Erythroblast (primary cell): ENCODE data around the gene UBE3D.

ENCODE experiments used
- GATA1 ChIP-seq: IDR thresholded peaks from 2 replicates; pipeline ENCODE4 v1.6.1; 2011; ENCODE audit warnings: low read depth, mild to moderate bottlenecking, control low read depth, low read length, moderate library complexity
- POLR2A ChIP-seq: IDR thresholded peaks from 2 replicates; pipeline ENCODE4 v1.6.1; 2011; ENCODE audit warnings: mild to moderate bottlenecking, low read length

DNA sequence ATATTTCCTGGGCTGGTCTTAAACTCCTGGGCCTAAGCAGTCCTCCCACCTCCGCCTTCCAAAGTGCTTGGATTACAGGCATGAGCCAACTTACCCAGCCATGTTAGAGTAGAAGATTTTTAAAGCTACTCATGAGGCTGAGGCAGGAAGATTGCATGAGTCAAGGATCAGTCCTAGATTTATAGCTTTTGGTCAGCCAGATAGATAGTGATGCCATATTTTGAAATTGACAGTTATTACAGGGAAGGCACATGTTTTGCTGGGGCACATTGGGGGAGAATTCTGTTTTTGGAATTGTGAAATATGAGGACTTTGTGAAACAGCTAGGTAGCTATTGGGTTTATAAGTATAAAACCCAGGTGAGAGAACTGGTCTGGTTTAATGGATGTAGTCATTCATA is 42.7 kb upstream of the UBE3D start:
- TF ChIP-seq POLR2A (no peak), GATA1 (no peak)
